Activated CD4-positive, alpha-beta T cell treated with anti-CD3 and anti-CD28 coated beads, Interleukin-2, Interleukin-6, amounts not matched to agents 100 ng/mL and 50 ng/mL, durations not matched to agents 16 hours and 8 hours (primary cell): ENCODE data around the gene PNMT.

Experiments used
- DNase-seq: peaks from one replicate; pipeline ENCODE4 v3.0.0-alpha.2; 2020

PNMT gene

DNA sequence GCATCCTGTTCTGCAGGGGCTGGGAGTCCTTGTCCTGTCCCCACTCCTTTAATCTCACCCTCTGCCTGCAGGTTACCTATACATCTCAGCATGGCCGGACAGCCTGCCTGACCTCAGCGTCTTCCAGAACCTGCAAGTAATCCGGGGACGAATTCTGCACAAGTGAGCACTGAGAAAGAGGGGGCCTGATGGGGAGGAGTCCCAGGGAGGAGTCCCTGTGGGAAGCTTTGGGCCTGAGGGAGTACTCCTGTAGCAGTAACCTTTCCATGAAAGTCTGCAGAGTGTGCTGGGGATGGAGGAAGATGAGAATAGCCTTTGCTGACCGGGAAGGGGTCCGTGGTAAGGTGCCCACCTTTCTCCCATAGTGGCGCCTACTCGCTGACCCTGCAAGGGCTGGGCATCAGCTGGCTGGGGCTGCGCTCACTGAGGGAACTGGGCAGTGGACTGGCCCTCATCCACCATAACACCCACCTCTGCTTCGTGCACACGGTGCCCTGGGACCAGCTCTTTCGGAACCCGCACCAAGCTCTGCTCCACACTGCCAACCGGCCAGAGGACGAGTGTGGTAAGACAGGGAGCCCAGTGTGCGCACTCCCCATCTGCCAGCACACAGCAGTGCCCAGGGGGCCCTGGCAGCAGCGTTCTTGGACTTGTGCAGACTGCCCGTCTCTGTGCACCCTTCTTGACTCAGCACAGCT lies 47.3 kb downstream of the PNMT start:
- no peak for DNase-seq

DNA sequence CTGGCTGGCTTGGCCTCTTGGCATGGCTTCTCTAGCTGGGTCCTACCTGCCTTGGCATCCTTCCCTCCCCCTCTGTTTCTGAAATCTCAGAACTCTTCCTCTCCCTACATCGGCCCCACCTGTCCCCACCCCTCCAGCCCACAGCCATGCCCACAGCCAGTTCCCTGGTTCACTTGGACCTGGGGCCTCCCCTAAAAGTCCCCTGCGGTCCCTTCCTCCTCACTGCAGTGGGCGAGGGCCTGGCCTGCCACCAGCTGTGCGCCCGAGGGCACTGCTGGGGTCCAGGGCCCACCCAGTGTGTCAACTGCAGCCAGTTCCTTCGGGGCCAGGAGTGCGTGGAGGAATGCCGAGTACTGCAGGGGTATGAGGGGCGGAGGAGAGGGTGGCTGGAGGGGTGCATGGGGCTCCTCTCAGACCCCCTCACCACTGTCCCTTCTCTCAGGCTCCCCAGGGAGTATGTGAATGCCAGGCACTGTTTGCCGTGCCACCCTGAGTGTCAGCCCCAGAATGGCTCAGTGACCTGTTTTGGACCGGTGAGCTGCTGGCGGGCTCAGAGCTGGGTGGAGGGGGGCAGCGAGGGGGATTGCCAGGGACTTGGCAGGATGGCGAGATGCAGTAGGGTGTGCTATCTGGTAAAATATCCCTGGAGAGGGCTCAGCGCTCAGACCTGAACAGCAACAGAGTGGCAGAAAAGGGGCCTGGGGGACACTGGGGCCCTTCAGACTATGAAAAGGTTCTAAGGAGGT lies 48.0 kb downstream of the PNMT start:
- DNase-seq, result no peak

DNA sequence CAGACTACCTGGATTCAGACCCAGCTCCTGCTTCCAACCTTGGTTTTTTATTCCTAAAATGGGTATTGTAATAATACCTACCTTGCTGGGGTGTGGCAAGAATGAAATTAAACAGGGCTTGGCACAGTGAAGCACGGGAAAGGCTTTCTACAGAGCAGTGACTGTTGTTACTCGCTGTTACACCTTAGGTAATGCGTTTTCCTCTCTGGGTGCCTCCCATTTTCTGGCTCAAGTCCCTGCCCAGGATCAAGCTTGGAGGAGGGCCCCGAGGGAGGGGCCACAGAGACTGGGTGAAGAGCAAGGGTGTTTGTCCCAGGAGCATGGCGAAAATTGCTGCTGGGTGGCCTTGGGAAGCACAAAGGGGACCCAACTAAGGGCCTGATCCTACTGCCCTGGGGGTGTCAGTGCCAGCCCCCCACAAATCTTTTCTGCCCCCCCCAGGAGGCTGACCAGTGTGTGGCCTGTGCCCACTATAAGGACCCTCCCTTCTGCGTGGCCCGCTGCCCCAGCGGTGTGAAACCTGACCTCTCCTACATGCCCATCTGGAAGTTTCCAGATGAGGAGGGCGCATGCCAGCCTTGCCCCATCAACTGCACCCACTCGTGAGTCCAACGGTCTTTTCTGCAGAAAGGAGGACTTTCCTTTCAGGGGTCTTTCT lies 48.8 kb downstream of the PNMT start:
- DNase-seq, result no peak

DNA sequence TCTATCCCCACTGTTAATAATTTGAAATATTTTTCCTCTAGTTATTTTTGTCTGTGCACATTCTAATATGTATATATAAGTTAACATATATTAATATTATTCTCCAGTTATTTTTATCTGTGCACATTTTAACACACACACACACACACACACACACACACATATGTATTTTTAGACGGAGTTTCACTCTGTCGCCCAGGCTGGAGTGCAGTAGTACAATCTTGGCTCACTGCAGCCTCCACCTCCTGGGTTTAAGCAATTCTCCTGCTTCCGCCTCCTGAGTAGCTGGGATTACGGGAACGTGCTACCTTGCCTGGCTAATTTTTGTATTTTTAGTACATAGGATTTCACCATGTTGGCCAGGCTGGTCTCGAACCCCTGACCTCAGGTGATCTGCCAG lies 49.4 kb downstream of the PNMT start:
- no peak for DNase-seq

DNA sequence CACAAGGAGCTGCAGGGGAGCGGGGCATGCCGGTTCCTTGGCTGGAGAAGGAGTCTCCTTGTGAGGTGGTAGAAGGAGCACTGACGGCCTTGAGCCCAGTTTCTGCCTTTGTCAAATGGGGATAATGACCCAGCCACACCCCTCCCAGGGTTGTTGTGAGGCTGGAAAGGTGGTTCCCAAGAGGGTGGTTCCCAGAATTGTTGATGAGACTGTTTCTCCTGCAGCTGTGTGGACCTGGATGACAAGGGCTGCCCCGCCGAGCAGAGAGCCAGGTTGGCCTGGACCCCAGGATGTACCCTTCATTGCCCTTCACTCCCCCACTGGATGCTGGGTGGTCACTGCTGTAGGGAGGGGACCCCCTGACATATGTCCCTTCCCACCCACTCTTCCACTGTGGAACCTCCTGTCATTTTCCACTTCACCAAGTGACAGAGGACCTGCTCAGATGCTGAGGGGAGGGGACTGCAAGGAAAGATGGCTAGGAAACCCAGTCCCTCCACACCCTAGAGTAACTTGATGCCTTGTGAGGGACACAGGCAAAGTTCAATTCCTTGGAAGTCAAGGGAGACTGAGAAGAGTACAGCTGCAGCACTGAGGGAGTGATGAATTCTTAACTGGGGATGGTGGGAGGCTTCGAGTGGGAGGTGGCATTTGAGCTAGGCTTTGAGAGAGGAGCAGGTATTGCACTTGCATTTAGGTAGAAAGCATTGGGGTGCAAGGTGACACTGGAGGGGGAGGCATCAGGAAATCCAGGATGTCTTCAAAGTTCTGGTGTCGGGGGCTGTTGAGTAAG lies 51.5 kb downstream of the PNMT start:
- no peak for DNase-seq
